Activated CD4-positive, alpha-beta T cell treated with anti-CD3 and anti-CD28 coated beads, Interleukin-2, amount 50 U/mL, for 48 hours (primary cell): ENCODE results near the gene ZNF135.

ENCODE experiments used
- DNase-seq, 2 experiments: peaks; one replicate each; pipeline ENCODE4 v3.0.0-alpha.2; 2020

Gene ZNF135

GRCh38 chr19:58095328-58095727 is 36.2 kb downstream of the ZNF135 start:
- DNase-seq, result no peak

- no peak for DNase-seq
Observed at GRCh38 chr19:58096884-58097283, 37.8 kb downstream of the ZNF135 start.

DNA sequence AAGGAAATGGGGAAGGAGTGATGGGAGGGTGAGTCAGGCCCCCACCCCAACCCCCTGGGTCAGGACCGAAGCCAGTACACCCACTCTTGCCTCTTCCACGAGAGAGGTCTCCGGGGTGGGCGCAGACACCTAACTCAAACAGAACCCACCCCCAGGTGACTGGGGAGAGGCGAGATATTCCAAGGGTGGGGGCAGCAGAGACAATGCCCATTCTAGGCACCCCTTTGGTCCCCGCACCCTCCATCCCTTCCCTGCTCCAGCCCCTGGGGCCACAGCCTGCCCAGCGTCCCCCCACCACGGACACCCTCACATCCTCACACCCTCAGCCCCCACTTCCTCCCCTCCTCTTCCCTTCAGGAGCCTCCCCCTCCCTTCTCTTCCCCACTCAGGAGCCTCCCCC is 38.3 kb downstream of the ZNF135 start:
- no peak for DNase-seq

DNA sequence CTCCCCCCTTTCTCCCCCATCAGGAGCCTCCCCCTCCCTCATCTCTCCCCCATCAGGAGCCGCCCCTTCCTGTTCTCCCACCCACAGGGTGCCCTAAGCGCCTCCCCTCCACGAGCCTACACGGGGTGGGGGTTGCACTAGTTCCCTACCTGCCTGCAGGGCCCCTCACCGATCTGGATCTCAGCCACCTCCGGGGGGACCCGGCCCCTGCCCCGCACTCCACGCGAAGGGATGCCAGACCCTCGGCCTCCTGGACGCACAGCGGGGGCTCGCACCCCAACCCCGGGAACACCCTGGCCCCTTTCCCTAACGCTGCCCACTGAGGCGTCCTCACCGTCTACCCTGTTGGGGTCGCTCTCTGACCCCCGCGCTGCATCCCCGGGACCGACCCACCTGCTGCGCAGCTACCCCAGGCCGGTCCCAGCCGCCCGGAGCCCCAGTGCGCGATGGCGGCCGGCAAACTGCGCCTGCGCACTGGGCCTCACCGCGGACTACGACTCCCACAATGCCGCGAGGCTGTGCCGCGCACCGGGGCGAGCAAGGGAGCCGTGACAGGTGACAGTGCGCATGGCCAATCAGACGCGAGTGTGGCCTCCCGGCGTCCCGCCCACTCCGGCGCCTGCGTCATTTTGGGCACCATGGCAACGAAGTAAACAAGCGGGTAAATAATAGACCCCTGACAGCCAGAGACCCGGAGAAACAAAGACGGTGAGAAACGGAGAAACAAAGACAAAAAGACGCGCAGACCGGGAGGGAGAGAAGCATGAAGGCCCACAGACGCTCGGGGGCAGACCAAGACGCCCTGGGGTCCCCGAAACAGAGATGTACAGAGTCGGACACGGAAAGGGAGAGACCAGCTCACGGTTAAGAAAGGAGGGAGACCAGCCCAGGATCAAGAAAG is 38.9 kb downstream of the ZNF135 start, which contains the start of gene ZSCAN18:
ZSCAN18 (minus strand) TSS at position 451 of the 901 bp plus-strand sequence. CDS start 7,964 bp downstream, outside the sequence.
- peak; percentile 93 for DNase-seq

GRCh38 chr19:58098682-58098998 is 39.6 kb downstream of the ZNF135 start:
- DNase-seq, result no peak

DNA sequence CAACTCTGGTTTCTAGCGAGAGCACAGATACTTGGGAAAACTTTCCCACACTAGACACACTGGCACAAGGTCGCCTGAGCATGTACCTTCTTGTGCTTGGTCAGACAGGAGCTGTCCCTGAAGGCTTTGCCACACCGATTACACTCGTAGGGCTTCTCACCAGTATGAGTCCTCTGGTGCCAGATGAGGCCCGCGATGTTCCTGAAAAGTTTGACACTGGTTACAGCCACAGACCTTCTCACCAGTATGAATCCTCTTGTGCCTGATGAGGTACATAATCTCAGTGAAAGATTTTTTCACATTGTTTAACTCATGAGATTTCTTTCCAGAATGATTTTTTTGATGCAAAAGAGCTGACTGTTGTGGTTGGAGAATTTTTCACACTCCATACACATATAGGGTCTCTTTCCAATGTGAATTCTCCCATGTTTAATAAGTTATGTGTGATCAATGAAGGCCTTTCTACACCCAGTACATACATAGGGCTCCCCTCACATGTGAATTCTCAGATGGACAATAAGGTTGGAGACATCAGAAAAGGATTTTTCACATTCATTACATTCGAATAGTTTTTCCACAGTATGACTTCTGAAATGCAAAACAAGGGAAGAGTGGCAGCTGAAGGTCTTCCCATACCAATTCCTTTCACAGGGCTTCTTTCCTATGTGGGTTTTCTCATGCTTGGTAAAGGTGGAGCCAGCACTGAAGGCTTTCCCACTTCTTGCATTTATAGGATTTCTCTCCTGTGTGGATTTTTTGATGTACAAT is 48.9 kb downstream of the ZNF135 start:
- DNase-seq, result no peak

- no peak for DNase-seq
Observed at GRCh38 chr19:58108546-58108817, 49.4 kb downstream of the ZNF135 start.

GRCh38 chr19:58117841-58118575 is 58.9 kb downstream of the ZNF135 start:
- DNase-seq, result no peak

- no peak for DNase-seq
Observed at GRCh38 chr19:58118979-58119733, 60.1 kb downstream of the ZNF135 start.
